Measurements from ENCODE around the gene ADORA2A.

The ADORA2A gene

DNA sequence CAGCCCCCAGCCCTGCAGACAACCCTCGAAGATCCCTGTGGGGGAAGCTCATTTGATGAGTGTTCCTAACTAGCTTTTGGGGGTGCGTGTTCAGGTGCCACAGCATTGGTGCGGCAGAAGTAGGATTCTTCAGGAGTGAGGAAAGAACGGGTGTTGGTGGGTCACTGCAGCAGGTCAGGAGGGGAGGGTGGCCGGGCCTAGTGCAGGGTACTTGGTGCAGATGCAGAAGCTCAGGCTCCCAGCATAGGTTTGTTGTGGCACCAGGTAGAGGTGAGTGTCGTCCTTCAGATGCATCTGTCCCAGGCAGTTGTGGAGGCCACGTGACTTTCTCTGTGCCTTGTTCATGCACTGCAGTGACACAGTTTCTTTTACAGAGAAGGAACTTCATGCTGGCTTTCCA, 15.1 kb upstream of the ADORA2A start:
- TF ChIP-seq EZH2 (IDR thresholded peaks at IDR 0.05) (no peak), FOXP2 (optimal IDR thresholded peaks at IDR 0.05; ENCODE audit: control extremely low read depth, extremely low read length, insufficient read depth) (no peak), POLR2AphosphoS5 (IDR thresholded peaks at IDR 0.05; ENCODE audit: borderline replicate concordance, low read depth, low read length) (no peak)
- H3K27ac ChIP-seq = no peak overlapping the region
- no peaks in the 10 kb centered on the region for H3K9me3 ChIP-seq (ENCODE audit: low read depth, low read length)
- DNase-seq (ENCODE audit: low read depth, low spot score) = no peak
- no peak overlapping the region for H3K9ac ChIP-seq (ENCODE audit: insufficient read length)
- H3K36me3 ChIP-seq (ENCODE audit: insufficient read depth, low read length) = peaks cover 15% of the 10 kb centered on the region; the same call in 1 of the 2 replicates
- H3K4me3 ChIP-seq = no peak overlapping the region

DNA sequence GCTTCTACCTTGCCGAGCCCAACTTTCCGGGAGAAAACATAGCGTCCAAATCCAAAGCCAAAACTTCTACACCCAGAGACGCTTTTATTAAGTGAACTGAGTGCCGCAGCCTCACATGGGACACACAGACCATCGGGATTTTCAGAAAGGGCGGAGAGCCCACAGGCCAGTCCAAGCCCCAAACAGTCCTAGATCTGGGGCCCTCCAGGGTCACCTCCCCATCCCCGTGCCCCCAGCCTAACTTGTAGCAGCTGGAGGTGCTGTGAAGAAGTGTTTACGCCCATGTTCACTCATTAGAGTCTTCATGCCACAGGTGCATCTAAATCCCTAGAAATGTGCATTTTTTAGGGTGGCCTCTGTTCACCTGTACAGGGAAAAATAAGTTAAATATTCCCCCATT, 14.1 kb upstream of the ADORA2A start:
- TF ChIP-seq FOXP2 (optimal IDR thresholded peaks at IDR 0.05; ENCODE audit: control extremely low read depth, extremely low read length, insufficient read depth) (no peak), EZH2 (IDR thresholded peaks at IDR 0.05) (no peak), POLR2AphosphoS5 (IDR thresholded peaks at IDR 0.05; ENCODE audit: borderline replicate concordance, low read depth, low read length) (no peak)
- Histone ChIP-seq H3K4me3 (no peak overlapping the region), H3K9me3 (ENCODE audit: low read depth, low read length) (no peaks in the 10 kb centered on the region), H3K27ac (no peak overlapping the region), H3K9ac (ENCODE audit: insufficient read length) (no peak overlapping the region), H3K36me3 (ENCODE audit: insufficient read depth, low read length) (peaks cover 15% of the 10 kb centered on the region; the same call in 1 of the 2 replicates)
- DNase-seq (ENCODE audit: low read depth, low spot score) = no peak

DNA sequence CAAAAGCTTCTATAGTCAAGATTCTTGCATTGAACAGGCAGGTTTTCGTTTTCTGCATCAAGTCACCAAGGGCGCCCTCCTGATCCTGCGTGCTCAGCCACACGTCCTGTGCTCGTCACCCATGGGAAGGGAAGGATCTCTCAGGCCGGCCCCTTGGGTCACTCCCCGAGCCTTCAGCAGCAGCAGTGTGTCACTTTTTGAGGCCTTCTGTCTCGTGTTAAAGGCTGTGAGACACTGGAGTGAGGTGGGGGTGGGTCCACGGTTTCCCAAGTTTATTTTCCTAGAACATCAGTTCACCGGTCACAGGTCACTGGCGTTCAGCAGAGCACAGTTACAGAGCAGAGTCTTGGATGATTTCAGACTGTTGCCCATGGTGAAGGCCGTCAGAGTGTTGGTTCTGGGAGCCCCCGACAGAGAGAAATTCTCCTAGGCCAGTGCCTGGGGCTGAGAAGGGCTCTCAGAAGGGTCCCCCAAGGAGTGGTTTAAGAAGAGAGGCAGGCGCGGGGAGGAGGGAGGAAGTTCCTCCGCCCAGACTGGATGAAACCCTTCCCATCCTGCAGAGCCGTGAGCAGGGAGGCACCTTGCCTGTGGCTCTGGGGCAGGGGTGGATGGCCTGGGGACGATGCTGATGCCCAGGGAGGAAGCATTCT, 13.5 kb upstream of the ADORA2A start:
- H3K9me3 ChIP-seq (ENCODE audit: low read depth, low read length) = no peaks in the 10 kb centered on the region
- H3K27ac ChIP-seq = no peak overlapping the region
- H3K36me3 ChIP-seq (ENCODE audit: insufficient read depth, low read length) = peaks cover 15% of the 10 kb centered on the region; the same call in 1 of the 2 replicates
- TF ChIP-seq POLR2AphosphoS5 (IDR thresholded peaks at IDR 0.05; ENCODE audit: borderline replicate concordance, low read depth, low read length) = no peak
- TF ChIP-seq FOXP2 (optimal IDR thresholded peaks at IDR 0.05; ENCODE audit: control extremely low read depth, extremely low read length, insufficient read depth) = no peak
- no peak for TF ChIP-seq EZH2 (IDR thresholded peaks at IDR 0.05)
- no peak overlapping the region for H3K9ac ChIP-seq (ENCODE audit: insufficient read length)
- no peak overlapping the region for H3K4me3 ChIP-seq
- DNase-seq (ENCODE audit: low read depth, low spot score) = no peak

DNA sequence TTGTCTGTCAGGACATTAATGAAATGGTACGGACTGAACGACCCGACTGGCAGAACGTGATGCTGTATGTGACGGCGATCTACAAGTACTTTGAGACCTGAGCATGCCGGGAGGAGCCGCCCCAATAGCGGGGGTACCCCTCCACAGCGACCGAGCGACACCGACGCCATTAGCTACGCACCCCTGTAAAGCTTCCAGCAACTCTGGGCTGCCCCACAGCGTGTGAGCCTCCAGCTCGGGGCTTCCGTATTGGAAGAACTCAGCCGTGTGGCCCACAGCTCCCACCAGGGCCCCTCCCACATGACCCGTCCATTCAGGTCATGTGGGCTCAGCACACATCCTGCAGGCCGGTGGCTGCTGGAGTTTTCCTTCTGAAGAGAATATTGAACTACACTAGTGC, 12.9 kb upstream of the ADORA2A start:
- H3K4me3 ChIP-seq = no peak overlapping the region
- H3K27ac ChIP-seq = no peak overlapping the region
- peaks cover 15% of the 10 kb centered on the region; the same call in 1 of the 2 replicates for H3K36me3 ChIP-seq (ENCODE audit: insufficient read depth, low read length)
- DNase-seq (ENCODE audit: low read depth, low spot score) = no peak
- no peak overlapping the region for H3K9ac ChIP-seq (ENCODE audit: insufficient read length)
- no peaks in the 10 kb centered on the region for H3K9me3 ChIP-seq (ENCODE audit: low read depth, low read length)
- TF ChIP-seq EZH2 (IDR thresholded peaks at IDR 0.05) (no peak), FOXP2 (optimal IDR thresholded peaks at IDR 0.05; ENCODE audit: control extremely low read depth, extremely low read length, insufficient read depth) (no peak), POLR2AphosphoS5 (IDR thresholded peaks at IDR 0.05; ENCODE audit: borderline replicate concordance, low read depth, low read length) (no peak)

DNA sequence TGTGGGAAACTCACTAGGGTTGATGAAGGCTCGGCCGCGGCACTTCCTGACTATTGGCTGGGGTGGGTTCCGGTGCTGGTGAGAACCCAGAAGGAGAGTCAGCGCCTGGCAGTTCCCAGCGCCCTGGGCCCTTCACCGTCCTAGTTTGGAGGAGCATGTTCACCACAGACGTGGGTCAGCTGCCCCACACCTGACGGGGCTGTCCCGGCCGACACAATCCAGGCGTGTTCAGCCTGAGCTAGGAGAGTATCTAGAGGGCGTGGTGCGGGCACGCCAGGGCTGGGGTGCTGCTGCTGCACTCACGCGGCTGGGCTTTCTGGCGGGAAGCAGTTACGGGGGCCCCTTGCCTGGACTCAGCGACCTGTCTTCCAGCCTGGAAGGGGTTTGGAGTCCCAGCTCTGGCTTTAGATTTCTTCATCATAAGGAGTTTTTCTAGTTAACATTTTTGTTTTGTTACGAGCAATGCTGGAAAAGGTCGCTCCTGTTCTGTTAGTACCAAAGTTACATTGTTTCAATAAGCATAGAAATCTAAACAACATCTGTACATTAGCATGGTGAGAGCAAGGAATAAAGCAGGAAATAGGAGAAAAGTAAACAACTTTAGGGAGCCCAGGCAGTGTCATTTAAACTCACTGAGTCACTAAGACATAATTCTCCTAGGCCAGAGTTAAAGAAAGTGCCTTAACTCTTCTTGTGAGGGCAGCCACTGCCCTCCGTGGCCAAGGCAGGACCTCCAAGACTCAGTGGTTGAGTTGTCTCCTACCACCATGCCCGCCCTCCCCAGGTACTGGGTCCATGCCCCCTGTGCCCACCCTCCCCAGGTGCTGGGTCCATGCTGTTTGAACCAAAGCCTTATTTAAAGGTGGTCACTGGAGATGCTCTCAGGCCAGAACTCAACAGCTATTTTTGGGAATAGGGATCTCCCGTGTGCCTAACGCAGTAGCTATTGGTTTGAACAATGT, 12.1 kb upstream of the ADORA2A start:
- DNase-seq (ENCODE audit: low read depth, low spot score) = no peak
- H3K27ac ChIP-seq = no peak overlapping the region
- TF ChIP-seq POLR2AphosphoS5 (IDR thresholded peaks at IDR 0.05; ENCODE audit: borderline replicate concordance, low read depth, low read length) (no peak), FOXP2 (optimal IDR thresholded peaks at IDR 0.05; ENCODE audit: control extremely low read depth, extremely low read length, insufficient read depth) (no peak), EZH2 (IDR thresholded peaks at IDR 0.05) (no peak)
- H3K9ac ChIP-seq (ENCODE audit: insufficient read length) = no peak overlapping the region
- H3K4me3 ChIP-seq = no peak overlapping the region
- H3K36me3 ChIP-seq (ENCODE audit: insufficient read depth, low read length) = peaks cover 15% of the 10 kb centered on the region; the same call in 1 of the 2 replicates
- no peaks in the 10 kb centered on the region for H3K9me3 ChIP-seq (ENCODE audit: low read depth, low read length)

DNA sequence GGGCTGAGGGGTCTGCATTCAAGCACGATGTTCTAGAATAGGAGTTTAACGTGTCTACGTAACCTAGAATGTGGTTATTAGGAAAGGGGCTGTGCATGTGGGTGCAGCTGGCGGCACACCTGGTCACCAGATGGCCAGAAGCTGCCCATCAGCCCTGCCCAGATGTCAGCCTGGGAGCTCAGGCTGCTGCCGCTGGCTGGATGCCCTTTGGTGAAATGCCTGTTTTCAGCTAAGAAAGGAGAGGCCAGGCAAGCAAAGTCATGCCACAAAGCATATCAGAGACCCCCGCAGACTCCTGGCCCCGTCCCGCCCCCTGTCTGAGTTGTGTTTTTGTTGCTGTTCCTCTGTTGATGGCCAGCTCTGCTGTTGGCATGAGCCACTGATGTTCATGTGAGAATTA, 11.3 kb upstream of the ADORA2A start:
- TF ChIP-seq EZH2 (IDR thresholded peaks at IDR 0.05) = no peak
- TF ChIP-seq FOXP2 (optimal IDR thresholded peaks at IDR 0.05; ENCODE audit: control extremely low read depth, extremely low read length, insufficient read depth) = no peak
- no peak for TF ChIP-seq POLR2AphosphoS5 (IDR thresholded peaks at IDR 0.05; ENCODE audit: borderline replicate concordance, low read depth, low read length)
- peaks cover 15% of the 10 kb centered on the region; the same call in 1 of the 2 replicates for H3K36me3 ChIP-seq (ENCODE audit: insufficient read depth, low read length)

DNA sequence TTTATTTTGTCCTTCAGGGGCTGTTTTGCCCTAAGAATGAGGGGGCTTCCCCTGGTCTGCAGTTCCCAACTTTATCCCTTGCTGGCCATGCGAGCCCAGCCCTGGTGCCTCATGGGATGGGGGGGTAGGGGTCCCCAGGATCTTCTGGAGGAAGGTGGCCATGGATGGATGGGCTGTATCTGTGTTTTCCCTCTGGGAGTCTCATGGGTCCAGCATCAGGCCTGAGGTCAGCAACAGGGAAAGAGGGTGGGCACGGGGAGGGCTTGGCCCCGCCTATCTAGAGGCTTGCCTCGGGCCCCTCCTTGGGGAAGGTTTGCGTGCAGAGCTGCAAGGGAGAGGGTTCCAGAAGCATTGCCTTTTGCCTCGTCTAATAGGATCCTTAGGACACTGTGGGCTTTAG, 10.8 kb upstream of the ADORA2A start:
- H3K27ac ChIP-seq = no peak overlapping the region
- peaks cover 15% of the 10 kb centered on the region; the same call in 1 of the 2 replicates for H3K36me3 ChIP-seq (ENCODE audit: insufficient read depth, low read length)
- TF ChIP-seq POLR2AphosphoS5 (IDR thresholded peaks at IDR 0.05; ENCODE audit: borderline replicate concordance, low read depth, low read length) (no peak), EZH2 (IDR thresholded peaks at IDR 0.05) (no peak), FOXP2 (optimal IDR thresholded peaks at IDR 0.05; ENCODE audit: control extremely low read depth, extremely low read length, insufficient read depth) (no peak)

More for the DNA sequence above, 11.3 kb upstream of the ADORA2A start:
- Histone ChIP-seq H3K9ac (ENCODE audit: insufficient read length) (no peak overlapping the region), H3K9me3 (ENCODE audit: low read depth, low read length) (no peaks in the 10 kb centered on the region), H3K27ac (no peak overlapping the region), H3K4me3 (no peak overlapping the region)
- no peak for DNase-seq (ENCODE audit: low read depth, low spot score)

DNA sequence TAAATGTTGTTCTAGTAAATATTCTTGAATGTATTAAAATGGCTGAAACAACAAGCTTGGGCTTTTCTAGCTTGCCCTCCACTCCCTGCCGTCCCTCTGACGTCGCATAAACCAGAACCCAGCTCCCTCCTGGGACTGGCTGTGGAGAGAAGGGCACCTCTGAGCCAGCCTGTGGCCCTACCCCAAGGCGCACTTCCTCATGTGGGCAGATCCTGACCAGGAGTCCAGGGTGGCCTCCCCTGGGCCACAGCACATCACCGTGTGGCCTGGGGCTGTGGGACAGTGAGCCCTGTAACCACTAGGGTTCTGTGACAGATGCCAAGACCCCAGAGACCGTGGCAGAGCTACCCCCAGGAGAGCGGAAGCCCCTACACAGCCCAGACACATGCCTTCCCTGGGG, 10.2 kb upstream of the ADORA2A start:
- Histone ChIP-seq H3K9ac (ENCODE audit: insufficient read length) (no peak overlapping the region), H3K9me3 (ENCODE audit: low read depth, low read length) (no peaks in the 10 kb centered on the region), H3K36me3 (ENCODE audit: insufficient read depth, low read length) (peaks cover 15% of the 10 kb centered on the region; the same call in 1 of the 2 replicates)

More for the DNA sequence above, 10.8 kb upstream of the ADORA2A start:
- Histone ChIP-seq H3K9ac (ENCODE audit: insufficient read length) (no peak overlapping the region), H3K9me3 (ENCODE audit: low read depth, low read length) (no peaks in the 10 kb centered on the region), H3K4me3 (no peak overlapping the region)
- no peak for DNase-seq (ENCODE audit: low read depth, low spot score)

More for the DNA sequence above, 10.2 kb upstream of the ADORA2A start:
- Histone ChIP-seq H3K27ac (no peak overlapping the region), H3K4me3 (no peak overlapping the region)
- no peak for DNase-seq (ENCODE audit: low read depth, low spot score)
- TF ChIP-seq POLR2AphosphoS5 (IDR thresholded peaks at IDR 0.05; ENCODE audit: borderline replicate concordance, low read depth, low read length) = no peak
- no peak for TF ChIP-seq FOXP2 (optimal IDR thresholded peaks at IDR 0.05; ENCODE audit: control extremely low read depth, extremely low read length, insufficient read depth)
- no peak for TF ChIP-seq EZH2 (IDR thresholded peaks at IDR 0.05)
